H9 (cell line): ENCODE results near the gene MKRN2. TPM values are rescaled to one million over a fixed set of nuclear protein-coding genes. Genes with fewer than 3 reads are reported as not detected.

Source experiments
- DNase-seq: peaks from one replicate; pipeline ENCODE4 v3.0.0-alpha.2; 2017
- H2AFZ ChIP-seq: one replicate; pipeline ENCODE4 v1.6.1; 2013; ENCODE audit warnings: mild to moderate bottlenecking, low read length, control low read depth, moderate library complexity
- H2AK5ac ChIP-seq: 2 replicates; pipeline ENCODE4 v1.6.1; 2013; ENCODE audit warnings: low read length, control low read depth, mixed read lengths; ENCODE audit not compliant: insufficient read length
- H2BK120ac ChIP-seq: one replicate; pipeline ENCODE4 v1.6.1; 2013; ENCODE audit warnings: low read depth, mild to moderate bottlenecking, low read length, control low read depth, inconsistent platforms; ENCODE audit not compliant: poor library complexity, severe bottlenecking
- H2BK12ac ChIP-seq: 2 replicates; pipeline ENCODE4 v1.6.1; 2013; ENCODE audit warnings: low read length, control low read depth, mixed read lengths, low read depth; ENCODE audit not compliant: insufficient read length
- H2BK15ac ChIP-seq: 2 replicates; pipeline ENCODE4 v1.6.1; 2013; ENCODE audit warnings: low read depth, low read length, control low read depth
- H2BK20ac ChIP-seq: one replicate; pipeline ENCODE4 v1.6.1; 2013; ENCODE audit warnings: low read depth, mild to moderate bottlenecking, low read length, control low read depth, inconsistent platforms; ENCODE audit not compliant: poor library complexity, severe bottlenecking
- H2BK5ac ChIP-seq: 2 replicates; pipeline ENCODE4 v1.6.1; 2013; ENCODE audit warnings: low read length, control low read depth, mixed read lengths; ENCODE audit not compliant: insufficient read length
- H3K14ac ChIP-seq: 2 replicates; pipeline ENCODE4 v1.6.1; 2013; ENCODE audit warnings: low read length, control low read depth; ENCODE audit not compliant: insufficient read depth
- H3K18ac ChIP-seq: 2 replicates; pipeline ENCODE4 v1.6.1; 2013; ENCODE audit warnings: low read depth, mild to moderate bottlenecking, mixed read lengths, low read length, control low read depth; ENCODE audit not compliant: insufficient read length
- H3K23ac ChIP-seq: 2 replicates; pipeline ENCODE4 v1.6.1; 2013; ENCODE audit warnings: low read length, control low read depth, mixed read lengths, low read depth; ENCODE audit not compliant: insufficient read length
- H3K23me2 ChIP-seq: 2 replicates; pipeline ENCODE4 v1.6.1; 2013; ENCODE audit warnings: low read depth, mild to moderate bottlenecking, mixed read lengths, low read length, control low read depth; ENCODE audit not compliant: insufficient read length, poor library complexity, severe bottlenecking
- H3K27ac ChIP-seq: 2 replicates; pipeline ENCODE4 v1.5.1; 2013; ENCODE audit warnings: low read length, control low read depth, mixed read lengths, low read depth; ENCODE audit not compliant: insufficient read length
- H3K27me3 ChIP-seq: 2 replicates; pipeline ENCODE4 v1.6.1; 2013; ENCODE audit warnings: low read length, control low read depth, inconsistent platforms; ENCODE audit not compliant: insufficient read depth
- H3K4ac ChIP-seq: 2 replicates; pipeline ENCODE4 v1.6.1; 2013; ENCODE audit warnings: low read depth, mild to moderate bottlenecking, control low read depth, inconsistent platforms, low read length, moderate library complexity
- H3K4me1 ChIP-seq: 2 replicates; pipeline ENCODE4 v1.6.1; 2013; ENCODE audit warnings: low read length, control low read depth, inconsistent platforms; ENCODE audit not compliant: insufficient read depth
- H3K4me2 ChIP-seq: 2 replicates; pipeline ENCODE4 v1.6.1; 2013; ENCODE audit warnings: low read length, control low read depth, mixed read lengths; ENCODE audit not compliant: insufficient read length, insufficient read depth
- H3K56ac ChIP-seq: 2 replicates; pipeline ENCODE4 v1.6.1; 2013; ENCODE audit warnings: low read depth, mild to moderate bottlenecking, mixed read lengths, low read length, control low read depth; ENCODE audit not compliant: insufficient read length
- H3K79me1 ChIP-seq: 2 replicates; pipeline ENCODE4 v1.6.1; 2013; ENCODE audit warnings: low read depth, mild to moderate bottlenecking, moderate library complexity, low read length, control low read depth, inconsistent platforms; ENCODE audit not compliant: insufficient read depth, poor library complexity, severe bottlenecking
- H3K79me2 ChIP-seq: 2 replicates; pipeline ENCODE4 v1.6.1; 2013; ENCODE audit warnings: low read length, control low read depth, inconsistent platforms; ENCODE audit not compliant: insufficient read depth
- H3K9ac ChIP-seq: 2 replicates; pipeline ENCODE4 v1.6.1; 2013; ENCODE audit warnings: low read length, control low read depth, mixed read lengths; ENCODE audit not compliant: insufficient read length; ENCODE audit errors: extremely low read depth
- H3K9me3 ChIP-seq: one replicate; pipeline ENCODE4 v1.6.1; 2013; ENCODE audit warnings: low read depth, low read length, inconsistent platforms; ENCODE audit not compliant: control insufficient read depth
- H3T11ph ChIP-seq: one replicate; pipeline ENCODE4 v1.6.1; 2013; ENCODE audit warnings: mild to moderate bottlenecking, low read length, control low read depth, inconsistent platforms
- H4K20me1 ChIP-seq: one replicate; pipeline ENCODE4 v1.6.1; 2013; ENCODE audit not compliant: control insufficient read depth, insufficient read length, insufficient read depth
- H4K5ac ChIP-seq: 2 replicates; pipeline ENCODE4 v1.6.1; 2013; ENCODE audit warnings: low read depth, mild to moderate bottlenecking, mixed read lengths, low read length, control low read depth; ENCODE audit not compliant: insufficient read length
- H4K8ac ChIP-seq: replicated peaks from 2 replicates; pipeline ENCODE4 v1.6.1; 2013; ENCODE audit warnings: low read length, control low read depth, mixed read lengths, low read depth; ENCODE audit not compliant: insufficient read length
- H4K91ac ChIP-seq: 2 replicates; pipeline ENCODE4 v1.6.1; 2013; ENCODE audit warnings: low read depth, mild to moderate bottlenecking, moderate library complexity, mixed read lengths, low read length, control low read depth; ENCODE audit not compliant: insufficient read length
- H3K27ac Mint-ChIP-seq, 3 experiments: 2 replicates in 2 of 3; 3 replicates in 1 of 3; pipeline ENCODE4 v1.8.0; 2020 to 2021; ENCODE audit warnings: mixed read lengths in 3 of 3, mild to moderate bottlenecking in 1 of 3, moderate library complexity in 1 of 3
- H3K27me3 Mint-ChIP-seq: 2 replicates; pipeline ENCODE4 v1.8.0; 2021; ENCODE audit warnings: low read depth, mild to moderate bottlenecking, moderate library complexity, mixed read lengths
- H3K36me3 Mint-ChIP-seq, 3 experiments: 2 replicates in 2 of 3; 3 replicates in 1 of 3; pipeline ENCODE4 v1.8.0; 2020 to 2021; ENCODE audit warnings: low read depth in 3 of 3, mixed read lengths in 3 of 3; ENCODE audit not compliant: insufficient read depth in 1 of 3
- H3K4me1 Mint-ChIP-seq, 2 experiments: 2 replicates each; pipeline ENCODE4 v1.8.0; 2020; ENCODE audit warnings: mixed read lengths in 2 of 2
- H3K4me3 Mint-ChIP-seq, 2 experiments: 2 replicates in 1 of 2; 3 replicates in 1 of 2; pipeline ENCODE4 v1.8.0; 2020 to 2021; ENCODE audit warnings: mild to moderate bottlenecking in 2 of 2, mixed read lengths in 2 of 2, moderate library complexity in 1 of 2
- H3K9me3 Mint-ChIP-seq, 2 experiments: 2 replicates in 1 of 2; 3 replicates in 1 of 2; pipeline ENCODE4 v1.8.0; 2020; ENCODE audit warnings: mild to moderate bottlenecking in 2 of 2, mixed read lengths in 2 of 2, moderate library complexity in 1 of 2
- CTCF ChIP-seq: fragments of 200-600 bp; sonication (generic); conservative IDR thresholded peaks from 3 replicates; pipeline ENCODE4 v1.8.0; 2021; ENCODE audit warnings: antibody characterized with exemption, mild to moderate bottlenecking
- whole genome bisulfite sequencing: extraction: QIAGEN DNeasy Blood & Tissue Kit; methylation state at CpG from one replicate; pipeline ENCODE4 v1.1.7; 2013; ENCODE audit warnings: missing lambda C conversion rate, low lambda C conversion rate, mixed read lengths; ENCODE audit not compliant: insufficient read length; ENCODE audit errors: extremely low coverage; 5-methylcytosine and 5-hydroxymethylcytosine counted together
- total RNA-seq: library from RNA; stranded (reverse); gene quantifications from 2 replicates; pipeline ENCODE4 v1.2.1, GENCODE V29; 2021

The MKRN2 gene
- total RNA-seq, 1 experiment from 2014 or later: 18.1 TPM

- Histone ChIP-seq H3T11ph (no peak overlapping the region), H4K5ac (no peak overlapping the region), H4K8ac (no peak overlapping the region), H3K4me1 (peaks cover 3% of the 10 kb centered on the region; the same call in 1 of the 2 replicates), H3K9me3 (no peaks in the 10 kb centered on the region), H2BK12ac (no peak overlapping the region), H2BK5ac (no peak overlapping the region), H2AK5ac (no peak overlapping the region), H3K56ac (no peak overlapping the region), H3K23me2 (no peaks in the 10 kb centered on the region), H3K4ac (no peak overlapping the region), H3K9ac (no peak overlapping the region), H3K4me2 (no peak overlapping the region), H2BK15ac (no peak overlapping the region), H3K79me2 (peaks cover 37% of the 10 kb centered on the region; the same call in 1 of the 2 replicates), H2BK120ac (no peak overlapping the region), H4K91ac (no peak overlapping the region), H4K20me1 (peaks cover 1% of the 10 kb centered on the region), H3K79me1 (peaks cover 14% of the 10 kb centered on the region), H3K18ac (no peak overlapping the region), H3K14ac (no peak overlapping the region), H3K27ac (no peak overlapping the region), H2AFZ (no peak overlapping the region), H3K27me3 (no peaks in the 10 kb centered on the region), H3K23ac (no peak overlapping the region), H2BK20ac (no peak overlapping the region)
- H3K27ac Mint-ChIP-seq: peak overlapping the region in 1 of 3 experiments; percentile 92; a peak in 2 of 7 replicates
- no CpG with 5 or more reads among the region's 4 CpGs for WGBS
- no peak overlapping the region; a peak in 1 of 5 replicates for H3K4me3 Mint-ChIP-seq
- no peak for TF ChIP-seq CTCF
- no peaks in the 10 kb centered on the region for H3K9me3 Mint-ChIP-seq
- peaks cover 0 to 4% (median 2%) of the 10 kb centered on the region in 3 experiments; a peak in 3 of 7 replicates for H3K36me3 Mint-ChIP-seq
- H3K27me3 Mint-ChIP-seq: no peaks in the 10 kb centered on the region
- no peak for DNase-seq
- peaks cover 27 to 33% of the 10 kb centered on the region in 2 experiments for H3K4me1 Mint-ChIP-seq
These were observed 76.2 kb downstream of the MKRN2 start for GRCh38 chr3:12633108-12633507.

Other genes starting within 250 kb of the MKRN2 start
- gene TSEN2, start 72.6 kb upstream of the MKRN2 start, total RNA-seq: 19.4 and 22.0 TPM in 2 replicates
- gene MKRN2OS, start 11.6 kb upstream of the MKRN2 start, total RNA-seq: 0.31 and 0.44 TPM in 2 replicates
- gene RAF1, start 107.0 kb downstream of the MKRN2 start, total RNA-seq: 103 and 112 TPM in 2 replicates
- gene TMEM40, start 202.2 kb downstream of the MKRN2 start, total RNA-seq: not detected in 2 replicates
- gene CAND2, start 239.6 kb downstream of the MKRN2 start, total RNA-seq: 10.2 and 10.7 TPM in 2 replicates